ENCODE data around the gene CARD6.

DNA sequence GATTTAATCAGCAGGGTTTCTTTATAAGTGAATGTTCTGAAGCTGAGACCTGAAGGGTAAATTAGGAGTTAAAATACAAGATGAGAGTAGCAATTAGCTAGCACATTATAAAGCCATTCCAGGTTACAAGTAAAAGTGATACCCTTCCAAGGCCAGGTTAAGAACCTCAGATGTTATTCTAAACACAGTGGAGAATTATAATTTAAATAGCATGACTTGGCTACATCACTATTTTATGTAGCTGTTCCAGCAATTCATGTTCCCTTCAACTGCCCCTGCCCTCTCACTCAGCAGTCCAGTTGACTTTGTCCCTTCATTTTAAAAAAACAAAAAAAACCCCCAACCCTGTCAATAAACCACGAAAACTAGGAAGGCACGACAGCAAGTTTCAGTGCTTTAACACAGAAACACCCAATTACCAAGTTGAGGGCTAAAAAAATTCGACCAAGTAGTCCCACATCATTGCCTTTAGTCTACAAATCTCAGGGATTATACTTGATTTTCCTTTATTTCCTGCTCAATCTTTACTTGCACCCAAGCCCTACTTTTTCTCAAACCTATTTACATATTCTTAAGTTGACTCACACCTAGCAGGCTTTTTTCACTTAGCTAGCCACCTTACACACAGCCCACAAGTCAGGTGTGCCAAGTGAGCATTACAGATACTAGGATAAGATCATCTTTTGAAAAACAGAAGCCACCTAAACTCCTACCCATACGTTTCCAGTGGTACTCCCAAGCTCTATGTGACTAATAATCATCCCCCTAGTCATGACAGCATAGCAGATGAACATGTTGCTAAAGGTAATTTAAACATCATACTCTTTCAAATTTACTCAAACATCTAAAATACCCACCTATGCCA is 9.6 kb upstream of the CARD6 start:
- TF ChIP-seq, protein P1, sequence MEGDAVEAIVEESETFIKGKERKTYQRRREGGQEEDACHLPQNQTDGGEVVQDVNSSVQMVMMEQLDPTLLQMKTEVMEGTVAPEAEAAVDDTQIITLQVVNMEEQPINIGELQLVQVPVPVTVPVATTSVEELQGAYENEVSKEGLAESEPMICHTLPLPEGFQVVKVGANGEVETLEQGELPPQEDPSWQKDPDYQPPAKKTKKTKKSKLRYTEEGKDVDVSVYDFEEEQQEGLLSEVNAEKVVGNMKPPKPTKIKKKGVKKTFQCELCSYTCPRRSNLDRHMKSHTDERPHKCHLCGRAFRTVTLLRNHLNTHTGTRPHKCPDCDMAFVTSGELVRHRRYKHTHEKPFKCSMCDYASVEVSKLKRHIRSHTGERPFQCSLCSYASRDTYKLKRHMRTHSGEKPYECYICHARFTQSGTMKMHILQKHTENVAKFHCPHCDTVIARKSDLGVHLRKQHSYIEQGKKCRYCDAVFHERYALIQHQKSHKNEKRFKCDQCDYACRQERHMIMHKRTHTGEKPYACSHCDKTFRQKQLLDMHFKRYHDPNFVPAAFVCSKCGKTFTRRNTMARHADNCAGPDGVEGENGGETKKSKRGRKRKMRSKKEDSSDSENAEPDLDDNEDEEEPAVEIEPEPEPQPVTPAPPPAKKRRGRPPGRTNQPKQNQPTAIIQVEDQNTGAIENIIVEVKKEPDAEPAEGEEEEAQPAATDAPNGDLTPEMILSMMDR (IDR thresholded peaks at IDR 0.05; ENCODE audit: low read length) = no peak
- TF ChIP-seq EZH2 (optimal IDR thresholded peaks at IDR 0.05; ENCODE audit: low read depth, low read length) = no peak
- no peak for TF ChIP-seq EZH2phosphoT487 (IDR thresholded peaks at IDR 0.05; ENCODE audit: low read length)
